Endometrial microvascular endothelial cells (primary cell): ENCODE results near the gene CST1. TPM values are rescaled to one million over a fixed set of nuclear protein-coding genes. Genes with fewer than 3 reads are reported as not detected.
"Not testable (repeated sequence)": the region's sequence is repeated elsewhere in the genome, so short reads cannot be mapped to it uniquely, and the experiment has no call there.

ENCODE experiments used
- in situ Hi-C: cut with HindIII; loops from 2 replicates; pipeline ENCODE4 v1.10.0; 2017; ENCODE audit warnings: low sequenced_read_pairs, low pct_unique_long_range_greater_than_20kb; ENCODE audit errors: inconsistent ontology term
- total RNA-seq: library from RNA; depleted of rRNA; stranded (reverse); fragments of >200 nt; gene quantifications from one replicate; pipeline ENCODE4 v1.2.3, GENCODE V29; 2015; ENCODE audit errors: inconsistent ontology term

CST1 gene
- total RNA-seq, 1 donor from 2014 or later: 4.0 TPM

- in situ Hi-C loops: not testable (repeated sequence)
Observed at GRCh38 chr20:23723659-23724307, 27.0 kb downstream of the CST1 start.

GRCh38 chr20:23722851-23723250 is 27.9 kb downstream of the CST1 start:
- in situ Hi-C loops: not testable (repeated sequence)

GRCh38 chr20:23721962-23722361 is 28.8 kb downstream of the CST1 start:
- in situ Hi-C loops: no loop called here

GRCh38 chr20:23719351-23719750 is 31.4 kb downstream of the CST1 start:
- in situ Hi-C loops: not testable (repeated sequence)

- in situ Hi-C loops: not testable (repeated sequence)
Observed at GRCh38 chr20:23711778-23712177, 39.0 kb downstream of the CST1 start.

GRCh38 chr20:23710771-23711170 is 40.0 kb downstream of the CST1 start:
- in situ Hi-C loops: no loop called here

- in situ Hi-C loops: no loop called here
Observed at GRCh38 chr20:23705895-23706294, 44.8 kb downstream of the CST1 start.

GRCh38 chr20:23702021-23702420 is 48.7 kb downstream of the CST1 start:
- in situ Hi-C loops: no loop called here

- in situ Hi-C loops: no loop called here
Observed at GRCh38 chr20:23700931-23701330, 49.8 kb downstream of the CST1 start.

- in situ Hi-C loops: no loop called here
Observed at GRCh38 chr20:23697947-23698346, 52.8 kb downstream of the CST1 start.

Other genes starting within 250 kb of the CST1 start
- gene CST9L, start 182.5 kb downstream of the CST1 start, total RNA-seq: not detected
- not detected for gene CST9, start 145.0 kb downstream of the CST1 start, total RNA-seq
- 346 TPM for gene CST3, start 113.0 kb downstream of the CST1 start, total RNA-seq
- gene CST4, start 61.9 kb downstream of the CST1 start, total RNA-seq: not detected
- not detected for gene CST2, start 75.8 kb upstream of the CST1 start, total RNA-seq
- gene CST5, start 128.8 kb upstream of the CST1 start, total RNA-seq: not detected
- not detected for gene GGTLC1, start 237.8 kb upstream of the CST1 start, total RNA-seq